Omental fat pad (tissue), 4 donors: Measurements from ENCODE around the gene MYO1B. TPM values are rescaled to one million over a fixed set of nuclear protein-coding genes. Genes with fewer than 3 reads are reported as not detected.
A peak's percentile ranks its signal among the peaks of the same experiment; 100 is the strongest.

Source experiments
- ATAC-seq: fragments of 150-250 bp; one replicate; pipeline ENCODE4 v1.9.1; 2016; ENCODE audit warnings: mild to moderate bottlenecking, moderate library complexity; ENCODE audit not compliant: low FRiP score
- DNase-seq: peaks from one replicate; pipeline ENCODE4 v3.0.0-alpha.2; 2019; ENCODE audit warnings: low spot score
- CTCF ChIP-seq, 3 donors: fragments of 450-650 bp; IDR thresholded peaks; one replicate each; pipeline ENCODE4 v1.5.1; 2016 to 2017; ENCODE audit warnings: antibody characterized with exemption in 3 of 3, mild to moderate bottlenecking in 3 of 3, moderate library complexity in 2 of 3
- total RNA-seq, 4 donors: library from RNA; depleted of rRNA; stranded (reverse); fragments of >200 nt; gene quantifications; one replicate each; pipeline ENCODE4 v1.1.0, GENCODE V29; 2016

MYO1B gene
- total RNA-seq, 4 donors from 2014 or later = 37.7 to 118 (median 59.8) TPM

GRCh38 chr2:191233533-191233932 is 11.7 kb upstream of the MYO1B start:
- DNase-seq (no peak), ATAC-seq (no peak)
- no peak for TF ChIP-seq CTCF (IDR thresholded peaks at IDR 0.05)

GRCh38 chr2:191234376-191234775 is 10.8 kb upstream of the MYO1B start:
- DNase-seq = no peak
- no peak for ATAC-seq
- TF ChIP-seq CTCF (IDR thresholded peaks at IDR 0.05) = no peak

GRCh38 chr2:191240871-191241270 is 4.3 kb upstream of the MYO1B start:
- no peak for ATAC-seq
- no peak for DNase-seq
- no peak for TF ChIP-seq CTCF (IDR thresholded peaks at IDR 0.05)

- no peak for ATAC-seq
These were observed 3.8 kb upstream of the MYO1B start for GRCh38 chr2:191241418-191241817.

GRCh38 chr2:191243154-191243553 is 2.0 kb upstream of the MYO1B start:
- ATAC-seq = no peak
- TF ChIP-seq CTCF (IDR thresholded peaks at IDR 0.05) = no peak

More at GRCh38 chr2:191241418-191241817, 3.8 kb upstream of the MYO1B start:
- no peak for DNase-seq
- TF ChIP-seq CTCF (IDR thresholded peaks at IDR 0.05) = no peak

GRCh38 chr2:191244350-191244749 is 854 bp upstream of the MYO1B start:
- DNase-seq (no peak), ATAC-seq (peak; percentile 10)
- TF ChIP-seq CTCF (IDR thresholded peaks at IDR 0.05) = no peak

More at GRCh38 chr2:191243154-191243553, 2.0 kb upstream of the MYO1B start:
- no peak for DNase-seq

GRCh38 chr2:191245869-191246531 is 796 bp downstream of the MYO1B start:
- DNase-seq (peak; percentile 66), ATAC-seq (peak; percentile 52)
- TF ChIP-seq CTCF (IDR thresholded peaks at IDR 0.05) = no peak
